Activated CD8-positive, alpha-beta memory T cell treated with anti-CD3 and anti-CD28 coated beads, Interleukin-2, amount 50 U/mL, for 48 hours (primary cell): ENCODE results near the gene CUL1.

Source experiments
- DNase-seq: peaks from one replicate; pipeline ENCODE4 v3.0.0-alpha.2; 2020

The CUL1 gene

DNA sequence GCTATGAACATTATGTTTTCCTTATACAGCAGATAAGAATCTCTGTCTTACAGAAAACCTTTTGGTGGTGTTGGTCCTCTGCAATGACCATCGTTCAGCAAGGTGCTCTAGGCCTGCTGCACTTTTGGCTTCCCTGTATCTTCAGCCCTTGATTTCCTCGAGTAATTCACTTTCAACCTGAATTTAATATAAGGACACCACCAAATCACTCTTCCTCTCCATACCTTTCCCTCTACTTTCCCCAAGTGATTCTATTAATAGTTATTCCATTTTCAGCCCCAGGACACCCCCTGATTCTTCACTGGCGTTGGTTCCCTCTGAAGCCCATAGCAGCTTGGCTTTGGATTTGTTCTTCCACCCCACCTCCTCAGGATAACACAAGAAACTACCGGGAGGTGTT, 113.2 kb downstream of the CUL1 start:
- no peak for DNase-seq

DNA sequence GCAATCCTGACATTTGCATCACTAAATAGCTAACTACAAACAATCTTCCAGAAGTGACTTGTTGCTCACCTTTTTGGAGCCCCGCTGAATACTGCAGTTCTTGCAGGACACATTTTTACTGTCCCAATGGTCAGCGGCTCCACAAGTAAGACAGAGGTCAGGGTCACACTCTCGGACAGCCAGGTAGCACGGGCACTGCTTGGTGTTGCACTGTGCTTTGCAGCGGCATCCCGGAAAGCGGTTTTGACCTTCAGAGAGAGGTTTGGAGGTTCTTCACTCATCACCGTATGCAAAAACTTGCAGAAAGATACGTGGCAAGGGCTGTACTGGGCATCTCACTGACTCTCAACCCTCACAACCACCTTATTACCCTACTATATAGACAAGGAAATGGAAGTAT, 115.2 kb downstream of the CUL1 start:
- DNase-seq: no peak

- no peak for DNase-seq
Observed at GRCh38 chr7:148814922-148815559, 116.3 kb downstream of the CUL1 start.

- DNase-seq: no peak
Observed at GRCh38 chr7:148815612-148816011, 116.9 kb downstream of the CUL1 start.

- no peak for DNase-seq
Observed at GRCh38 chr7:148819697-148820360, 121.1 kb downstream of the CUL1 start.

GRCh38 chr7:148821422-148821821, 122.7 kb downstream of the CUL1 start:
- no peak for DNase-seq

- no peak for DNase-seq
Observed at GRCh38 chr7:148824864-148825263, 126.2 kb downstream of the CUL1 start.

- no peak for DNase-seq
Observed at GRCh38 chr7:148825338-148825737, 126.6 kb downstream of the CUL1 start.

GRCh38 chr7:148828965-148829364, 130.3 kb downstream of the CUL1 start:
- no peak for DNase-seq

DNA sequence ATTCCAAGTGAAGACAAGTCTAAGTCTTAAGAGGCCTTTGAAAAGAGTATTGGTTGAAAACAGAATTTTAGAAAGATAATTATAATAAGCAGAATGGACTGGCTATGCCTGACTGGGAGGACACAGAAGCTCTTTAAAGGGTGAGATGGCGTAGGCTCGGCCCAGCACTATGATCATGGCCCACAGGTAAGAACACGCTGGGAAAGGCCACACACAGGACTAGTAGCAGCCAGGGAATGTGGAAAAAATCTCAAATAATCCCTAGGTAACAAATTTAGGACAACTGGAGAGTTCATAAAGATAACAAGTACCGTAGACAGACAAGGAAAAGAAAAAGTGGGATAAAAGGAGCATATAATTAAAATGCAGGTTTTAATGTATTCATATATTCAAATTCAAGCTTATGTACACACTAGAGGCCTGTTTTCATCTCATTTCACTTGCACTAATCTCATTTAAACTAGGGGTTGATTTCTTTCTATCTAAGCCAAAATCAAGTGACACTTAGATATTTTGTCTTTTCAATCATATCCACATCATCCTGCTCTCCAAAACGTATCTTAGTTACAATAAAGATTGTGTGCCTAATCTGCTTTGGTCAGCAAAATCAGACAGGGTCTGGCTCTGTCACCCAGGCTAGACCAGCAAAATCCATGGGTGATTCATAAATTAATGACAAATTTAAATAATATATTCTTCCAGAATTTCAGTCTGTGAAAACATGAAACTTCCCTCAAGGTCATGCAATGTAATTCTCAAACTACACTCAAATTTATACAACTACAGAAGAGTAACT, 132.4 kb downstream of the CUL1 start:
- no peak for DNase-seq

GRCh38 chr7:148831782-148832181, 133.1 kb downstream of the CUL1 start:
- no peak for DNase-seq

DNA sequence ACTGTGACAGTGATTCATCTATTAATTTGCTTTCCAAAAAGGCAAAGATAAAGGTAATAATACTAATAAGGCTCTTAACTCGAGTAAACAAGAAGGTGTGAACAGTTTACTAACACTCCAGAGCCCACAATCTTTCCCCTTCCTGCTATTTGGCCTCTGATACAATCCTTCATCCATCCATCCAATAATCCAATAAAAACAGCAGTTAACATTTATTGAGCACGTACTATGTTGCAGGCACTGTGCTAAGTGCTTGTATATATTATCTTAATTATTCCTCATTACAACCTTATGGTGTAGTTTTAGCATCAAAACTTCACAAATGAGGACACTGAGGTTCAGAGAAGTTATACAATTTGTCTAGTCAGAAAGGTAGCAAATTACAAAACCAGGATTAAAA, 135.9 kb downstream of the CUL1 start:
- DNase-seq: no peak

DNA sequence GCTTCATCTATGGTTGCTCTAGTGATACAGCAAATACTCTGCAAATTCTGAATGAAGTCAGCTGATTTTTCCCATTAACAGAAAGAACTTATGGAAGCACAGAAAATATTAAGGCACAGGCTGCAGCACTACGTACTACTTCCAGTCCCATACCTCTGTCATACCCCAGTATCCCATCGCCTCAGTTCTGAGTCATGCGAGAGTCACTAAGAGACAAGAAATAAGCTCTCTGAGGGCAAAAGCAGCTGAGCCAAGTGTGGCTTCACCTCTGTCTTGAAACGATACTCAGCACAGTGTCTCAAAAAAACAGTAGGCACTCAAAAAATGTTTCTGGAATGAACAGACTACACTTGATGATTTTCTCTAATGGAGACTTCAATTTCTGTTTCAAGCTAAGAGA, 137.2 kb downstream of the CUL1 start:
- DNase-seq: no peak

- DNase-seq: no peak
Observed at GRCh38 chr7:148838905-148839304, 140.2 kb downstream of the CUL1 start.

- DNase-seq: no peak
Observed at GRCh38 chr7:148847815-148848734, 149.4 kb downstream of the CUL1 start.

- no peak for DNase-seq
Observed at GRCh38 chr7:148849393-148850098, 150.8 kb downstream of the CUL1 start.

- DNase-seq: no peak
Observed at GRCh38 chr7:148850564-148850963, 151.9 kb downstream of the CUL1 start.
